Stimulated activated CD8-positive, alpha-beta memory T cell treated with anti-CD3 and anti-CD28 coated beads, Interleukin-7, amount 100 ng/mL, for 48 hours (primary cell): ENCODE data around the gene SLC25A21.
"Not testable (repeated sequence)": the region's sequence is repeated elsewhere in the genome, so short reads cannot be mapped to it uniquely, and the experiment has no call there.

Source experiments
- DNase-seq, 2 donors: peaks; one replicate each; pipeline ENCODE4 v3.0.0-alpha.2; 2020; ENCODE audit warnings: low read depth in 1 of 2; ENCODE audit errors: extremely low read depth in 1 of 2

Gene SLC25A21

GRCh38 chr14:36996133-36996856 is 176.1 kb downstream of the SLC25A21 start:
- no peak for DNase-seq

GRCh38 chr14:36989806-36990205 is 182.6 kb downstream of the SLC25A21 start:
- DNase-seq = no peak

DNA sequence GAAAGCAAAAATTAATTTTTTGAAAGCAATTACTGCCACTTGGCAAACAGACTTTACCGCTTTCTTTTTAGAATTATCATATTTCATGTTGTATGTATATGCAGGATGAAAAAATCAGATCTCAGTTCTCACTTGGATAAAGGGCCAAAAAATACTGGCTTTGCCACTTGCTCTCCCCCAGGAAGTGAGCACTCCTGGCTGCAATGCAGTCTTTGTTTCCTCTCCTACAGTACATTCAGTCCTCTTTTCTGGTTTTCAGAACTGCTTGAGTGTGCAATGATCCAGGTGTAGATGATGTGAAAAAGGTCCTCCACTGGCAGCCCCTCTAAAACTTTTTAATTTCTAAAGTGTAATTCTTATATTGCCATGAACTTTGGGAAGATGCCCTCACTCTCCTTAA is 183.4 kb downstream of the SLC25A21 start:
- no peak for DNase-seq

DNA sequence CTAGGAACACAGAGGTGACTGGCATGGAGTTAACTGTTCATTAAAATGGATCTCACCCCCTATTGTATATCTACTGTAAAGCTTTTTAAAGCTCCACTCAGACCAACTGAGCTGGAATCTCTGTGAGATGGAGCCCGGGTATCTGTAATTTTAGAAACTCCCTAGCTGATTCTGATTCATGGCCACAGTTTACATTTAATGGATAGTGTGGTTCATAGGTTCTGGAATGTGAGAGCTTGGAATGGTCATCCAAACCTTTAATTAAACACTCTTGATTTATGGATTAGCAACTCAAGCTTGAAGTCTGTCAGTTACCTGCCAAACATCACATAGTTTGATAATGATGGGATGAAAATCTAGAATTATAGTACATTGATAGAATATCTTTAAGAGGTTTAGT is 183.8 kb downstream of the SLC25A21 start:
- no peak for DNase-seq

- no peak for DNase-seq
These were observed 186.0 kb downstream of the SLC25A21 start for GRCh38 chr14:36986407-36986806.

DNA sequence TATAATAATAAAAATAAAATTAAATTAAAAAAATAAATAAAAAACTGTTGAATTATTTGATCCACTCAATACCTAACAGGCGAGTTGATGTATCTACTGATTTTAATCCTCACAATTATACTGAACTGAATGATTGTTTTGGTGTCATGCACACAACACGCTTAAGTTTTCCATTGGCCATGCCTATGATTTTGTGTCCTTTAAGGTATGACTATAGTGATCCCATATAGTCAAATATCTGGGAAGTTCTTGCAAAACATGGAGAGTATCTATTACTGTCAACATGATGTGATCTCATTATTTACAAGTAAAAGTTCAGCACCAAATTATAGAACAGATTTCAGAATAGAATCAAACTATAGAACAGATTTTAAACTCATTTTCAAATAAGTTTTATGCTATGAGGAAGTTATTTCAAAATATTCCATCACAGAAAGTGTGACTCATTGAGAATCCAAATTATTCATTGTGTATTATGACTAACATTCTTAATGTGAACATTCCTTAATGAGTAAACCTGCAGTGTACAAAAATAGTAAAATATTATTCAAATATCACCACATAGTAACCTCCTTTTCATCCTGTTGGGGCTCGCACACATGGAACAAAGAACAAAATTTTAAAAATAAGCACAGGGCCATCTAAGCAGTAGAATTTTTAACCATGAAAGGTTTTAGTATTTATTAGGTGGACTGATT is 190.4 kb downstream of the SLC25A21 start:
- no peak for DNase-seq

DNA sequence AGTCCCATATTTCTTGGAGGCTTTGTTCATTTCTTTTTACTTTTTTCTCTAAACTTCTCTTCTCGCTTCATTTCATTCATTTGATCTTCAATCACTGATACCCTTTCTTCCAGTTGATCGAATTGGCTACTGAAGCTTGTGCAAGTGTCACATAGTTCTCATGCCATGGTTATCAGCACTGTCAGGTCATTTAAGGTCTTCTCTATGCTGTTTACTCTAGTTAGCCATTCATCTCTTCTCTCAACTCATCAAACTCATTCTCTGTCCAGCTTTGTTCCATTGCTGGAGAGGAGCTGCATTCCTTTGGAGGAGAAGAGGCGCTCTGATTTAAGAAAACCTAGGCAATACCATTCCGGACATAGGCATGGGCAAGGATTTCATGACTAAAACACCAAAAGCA is 192.0 kb downstream of the SLC25A21 start:
- not testable (repeated sequence) for DNase-seq

GRCh38 chr14:36979863-36980262 is 192.5 kb downstream of the SLC25A21 start:
- DNase-seq = no peak

DNA sequence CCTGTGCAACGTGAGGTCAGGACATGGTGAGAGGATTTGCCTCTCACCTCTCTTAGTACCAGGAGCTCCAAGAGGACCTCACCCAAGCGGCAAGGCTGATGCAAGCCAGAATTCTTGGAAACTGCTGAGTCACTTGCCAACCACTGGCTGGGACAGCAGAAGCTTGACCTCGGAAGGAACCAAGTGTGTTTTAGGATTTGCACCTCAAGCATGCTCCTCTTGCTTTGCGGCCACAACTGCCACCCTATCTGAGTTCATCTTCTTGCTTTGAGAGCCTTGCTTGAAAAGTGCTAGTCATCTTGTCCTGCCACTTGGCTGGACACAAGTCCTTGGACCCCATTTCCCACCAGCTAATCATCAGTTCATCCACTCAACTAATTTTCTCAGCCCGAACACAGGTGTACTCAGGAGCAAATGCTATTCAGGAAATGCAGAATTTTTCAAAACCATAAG is 195.8 kb downstream of the SLC25A21 start:
- DNase-seq = no peak

DNA sequence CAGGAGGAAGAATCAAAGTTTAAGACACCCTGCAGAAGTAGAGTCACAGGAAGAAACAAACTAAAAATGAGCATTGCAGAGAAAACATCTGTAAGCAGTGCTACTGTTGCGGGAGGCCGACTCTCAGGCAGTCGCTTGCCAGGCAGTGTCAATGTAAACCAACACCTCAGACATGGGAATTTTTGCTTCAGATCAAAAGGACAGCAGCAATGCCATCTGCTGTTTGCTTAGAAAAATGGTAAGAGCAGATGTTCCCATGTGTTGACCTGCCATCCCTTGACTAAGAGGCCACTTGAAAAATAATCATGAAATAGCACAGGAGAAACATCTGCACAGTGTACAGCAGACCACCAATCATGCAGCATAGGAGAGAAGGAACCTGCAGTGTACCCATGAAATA is 196.6 kb downstream of the SLC25A21 start:
- DNase-seq = no peak

GRCh38 chr14:36974985-36975384 is 197.4 kb downstream of the SLC25A21 start:
- no peak for DNase-seq

DNA sequence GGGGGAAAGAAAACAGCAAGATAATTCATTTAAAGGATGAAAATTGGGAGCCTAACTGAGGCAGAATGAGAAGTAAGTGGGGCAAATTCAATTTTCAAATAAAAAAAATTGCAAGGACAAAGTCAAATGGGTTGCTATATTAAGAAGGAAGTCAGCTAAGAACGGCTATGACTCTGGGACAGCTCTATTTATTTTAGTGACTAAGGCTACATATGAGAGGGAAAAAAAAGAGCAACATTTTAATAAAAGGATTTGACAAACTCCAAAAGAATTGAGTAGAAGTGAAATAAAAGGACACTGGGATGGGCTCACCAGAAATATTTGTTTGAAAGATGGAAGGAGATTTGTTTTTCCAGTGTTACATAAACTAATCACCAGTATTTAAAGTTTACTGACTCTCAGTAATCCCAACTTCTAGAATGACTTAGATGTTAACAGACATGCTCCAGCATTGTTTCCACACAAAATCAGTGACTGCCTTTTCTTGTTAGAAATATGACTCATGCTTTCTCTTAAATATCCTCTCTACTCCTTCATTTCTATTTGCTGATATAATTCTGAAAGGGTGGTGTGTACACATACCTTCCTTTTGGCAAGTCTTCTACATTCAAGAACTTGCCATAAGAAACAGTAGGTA is 198.5 kb downstream of the SLC25A21 start:
- DNase-seq = no peak

GRCh38 chr14:36971263-36971855 is 201.0 kb downstream of the SLC25A21 start:
- DNase-seq = no peak

DNA sequence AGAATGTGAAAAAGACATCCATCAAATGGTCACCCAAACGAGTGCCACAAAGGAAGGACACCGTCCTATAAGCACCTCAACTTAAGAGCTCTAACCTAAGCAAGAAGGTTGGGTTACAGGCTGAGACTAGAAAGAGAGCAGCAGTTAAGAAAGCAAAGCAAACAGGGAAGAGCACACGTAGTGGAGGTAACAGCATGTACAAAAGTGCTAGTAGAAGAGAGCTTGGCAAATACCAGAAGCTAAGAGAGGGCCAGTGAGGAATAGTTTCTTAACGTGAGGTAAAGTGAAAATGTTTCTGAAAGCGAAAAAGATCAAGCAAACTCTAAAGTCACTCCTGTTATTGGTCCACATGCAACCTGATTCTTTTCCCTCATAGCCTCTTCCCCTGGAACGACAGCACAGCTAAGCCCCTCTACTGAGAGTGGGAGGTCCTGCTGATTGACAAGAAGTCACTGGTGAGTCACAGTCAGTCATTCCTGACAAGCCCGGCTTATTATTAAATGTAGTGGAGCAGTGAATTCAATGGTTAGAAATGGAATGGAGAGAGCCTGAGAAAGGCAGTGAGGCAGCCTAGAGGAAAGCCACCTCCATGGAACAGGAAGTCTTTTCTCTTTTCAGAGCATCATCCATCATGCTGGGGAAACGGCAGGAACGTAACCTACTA is 204.4 kb downstream of the SLC25A21 start:
- no peak for DNase-seq

DNA sequence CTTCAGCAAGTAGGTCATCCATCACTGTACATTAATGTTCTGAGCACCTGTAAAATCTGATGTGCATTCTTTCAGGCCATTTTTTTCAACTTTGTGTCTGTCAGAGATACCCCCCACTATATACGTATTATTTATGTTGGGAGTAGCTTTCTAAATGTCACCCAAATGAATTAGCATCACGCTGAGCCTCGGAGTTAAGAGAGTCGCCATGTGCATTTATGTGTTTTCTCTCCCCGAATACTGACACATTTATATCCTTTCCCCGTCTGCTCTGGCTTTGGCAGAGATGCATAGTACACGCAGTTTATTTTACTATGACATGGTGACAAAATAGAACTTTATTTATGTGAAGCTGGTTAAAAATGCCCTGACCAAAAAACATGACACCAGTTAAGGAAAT is 216.4 kb downstream of the SLC25A21 start:
- DNase-seq = no peak

DNA sequence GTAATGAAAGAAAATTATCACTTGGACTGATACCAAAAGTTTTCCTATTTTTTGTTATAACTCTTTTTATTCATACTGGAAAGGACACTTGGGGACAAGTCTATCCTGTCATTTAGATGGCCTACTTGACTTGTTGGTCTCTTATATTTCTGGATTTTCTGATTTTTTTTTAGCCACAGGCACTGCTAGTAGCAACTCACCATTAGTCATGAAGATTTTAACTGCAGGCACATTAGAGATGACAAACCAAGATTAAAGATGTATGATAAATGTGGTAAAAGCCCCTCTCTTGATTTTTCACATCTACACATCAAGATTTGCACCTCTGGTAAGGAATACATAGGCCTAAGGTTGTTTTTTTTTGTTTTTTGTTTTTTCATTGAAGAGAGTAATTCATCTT is 217.0 kb downstream of the SLC25A21 start:
- DNase-seq = no peak

DNA sequence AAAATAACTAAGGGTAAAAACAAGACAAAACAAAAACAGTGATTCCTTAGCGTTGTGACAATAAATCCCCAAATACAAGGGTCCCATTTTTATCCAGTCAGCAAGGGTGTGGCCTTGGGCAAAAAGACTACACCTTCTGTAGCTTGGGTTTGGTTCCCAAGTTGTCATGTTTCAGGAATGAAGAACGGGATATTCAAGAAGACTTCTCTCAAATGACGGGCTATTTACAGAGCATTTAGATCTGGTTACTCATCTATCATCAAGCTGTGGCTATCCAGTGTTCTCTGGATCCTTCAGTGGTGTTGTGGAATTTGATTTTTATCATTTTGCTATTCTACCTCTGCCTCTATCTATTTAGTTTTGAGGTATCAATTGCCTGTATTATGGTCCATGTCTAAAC is 219.7 kb downstream of the SLC25A21 start:
- no peak for DNase-seq

- DNase-seq = no peak
These were observed 221.0 kb downstream of the SLC25A21 start for GRCh38 chr14:36951380-36951911.

DNA sequence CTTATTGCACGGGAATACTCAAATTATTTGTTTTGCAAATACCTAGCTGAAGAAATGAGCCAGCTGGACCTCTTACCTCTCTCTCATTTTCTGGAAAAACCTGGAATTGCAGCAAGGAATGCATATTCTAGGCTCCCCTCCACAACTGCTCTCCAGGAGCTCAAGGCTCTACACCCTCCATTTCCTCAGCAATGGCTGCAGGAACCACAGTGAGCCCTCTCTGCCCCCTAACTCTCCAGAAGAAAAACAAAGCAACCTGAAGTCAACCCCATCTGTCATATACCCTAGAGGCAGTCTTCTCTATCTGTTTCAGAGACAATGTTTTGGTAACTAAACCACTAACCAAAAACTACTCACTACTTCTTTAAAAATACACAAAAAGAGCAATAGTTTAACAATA is 221.6 kb downstream of the SLC25A21 start:
- DNase-seq = no peak

- DNase-seq = no peak
These were observed 223.0 kb downstream of the SLC25A21 start for GRCh38 chr14:36949371-36949770.
